ENCODE results near the gene CDC42EP2.
"Not testable (repeated sequence)": the region's sequence is repeated elsewhere in the genome, so short reads cannot be mapped to it uniquely, and the experiment has no call there.

DNA sequence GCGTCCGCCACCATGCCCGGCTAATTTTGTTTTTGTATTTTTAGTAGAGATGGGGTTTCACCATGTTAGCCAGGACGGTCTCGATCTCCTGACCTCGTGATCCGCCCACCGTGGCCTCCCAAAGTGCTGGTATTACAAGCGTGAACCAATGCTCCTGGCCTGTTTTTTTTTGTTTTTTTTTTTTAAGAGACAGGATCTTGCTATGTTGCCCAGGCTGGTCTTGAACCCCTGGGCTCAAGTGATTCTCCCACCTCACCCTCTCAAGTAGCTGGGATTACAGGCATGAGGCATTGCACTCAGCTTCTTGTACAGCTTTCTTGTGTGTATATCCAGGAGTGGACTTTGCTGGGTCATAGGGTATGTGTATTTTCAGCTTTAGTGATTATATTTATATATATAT, 17.9 kb downstream of the CDC42EP2 start:
- TF ChIP-seq, protein P1, sequence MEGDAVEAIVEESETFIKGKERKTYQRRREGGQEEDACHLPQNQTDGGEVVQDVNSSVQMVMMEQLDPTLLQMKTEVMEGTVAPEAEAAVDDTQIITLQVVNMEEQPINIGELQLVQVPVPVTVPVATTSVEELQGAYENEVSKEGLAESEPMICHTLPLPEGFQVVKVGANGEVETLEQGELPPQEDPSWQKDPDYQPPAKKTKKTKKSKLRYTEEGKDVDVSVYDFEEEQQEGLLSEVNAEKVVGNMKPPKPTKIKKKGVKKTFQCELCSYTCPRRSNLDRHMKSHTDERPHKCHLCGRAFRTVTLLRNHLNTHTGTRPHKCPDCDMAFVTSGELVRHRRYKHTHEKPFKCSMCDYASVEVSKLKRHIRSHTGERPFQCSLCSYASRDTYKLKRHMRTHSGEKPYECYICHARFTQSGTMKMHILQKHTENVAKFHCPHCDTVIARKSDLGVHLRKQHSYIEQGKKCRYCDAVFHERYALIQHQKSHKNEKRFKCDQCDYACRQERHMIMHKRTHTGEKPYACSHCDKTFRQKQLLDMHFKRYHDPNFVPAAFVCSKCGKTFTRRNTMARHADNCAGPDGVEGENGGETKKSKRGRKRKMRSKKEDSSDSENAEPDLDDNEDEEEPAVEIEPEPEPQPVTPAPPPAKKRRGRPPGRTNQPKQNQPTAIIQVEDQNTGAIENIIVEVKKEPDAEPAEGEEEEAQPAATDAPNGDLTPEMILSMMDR (IDR thresholded peaks at IDR 0.05; ENCODE audit: insufficient read depth, low read depth, low read length): not testable (repeated sequence)
- TF ChIP-seq EZH2 (IDR thresholded peaks at IDR 0.05; ENCODE audit: insufficient read depth, low read length): not testable (repeated sequence)

Data from astrocyte (in vitro differentiated cells and primary cell).